IMR-90 (cell line): Measurements from ENCODE around the gene ZNF692. TPM values are rescaled to one million over a fixed set of nuclear protein-coding genes. Genes with fewer than 3 reads are reported as not detected.

Experiments used
- ATAC-seq: fragments of 200-7000 bp; cut with Tn5 transposase; 2 replicates; pipeline ENCODE4 v1.9.1; 2020; ENCODE audit warnings: low read depth, mild to moderate bottlenecking, moderate library complexity
- BruUV-seq: library from RNA; stranded (reverse); fragments of 400-500 nt; replicated peaks from 2 replicates; lab custom pipeline; 2021; lab: Mats Ljungman, UMichigan
- CTCF ChIA-PET: fragments of 300-600 bp; formaldehyde crosslinking; extraction: SDS; loops from one replicate; lab custom pipeline; 2021; ENCODE audit warnings: antibody characterized with exemption; lab: Yijun Ruan, JAX
- POLR2A ChIA-PET: fragments of 300-600 bp; sonication (Branson Sonifier 250); formaldehyde crosslinking; loops from one replicate; lab custom pipeline; 2022; ENCODE audit warnings: antibody characterized with exemption; ENCODE audit not compliant: unreplicated experiment; lab: Charles Lee
- DNase-seq: peaks from one replicate; pipeline ENCODE4 v3.0.0; 2013
- H2AFZ ChIP-seq: replicated peaks from 2 replicates; pipeline ENCODE3; 2013; ENCODE audit warnings: low read length, mild to moderate bottlenecking; ENCODE audit not compliant: poor library complexity
- H2AK5ac ChIP-seq: 2 replicates; pipeline ENCODE4 v1.6.1; 2013; ENCODE audit warnings: low read depth, low read length, inconsistent platforms
- H2AK9ac ChIP-seq: replicated peaks from 2 replicates; pipeline ENCODE3; 2013; ENCODE audit warnings: mild to moderate bottlenecking, low read depth, low read length, moderate library complexity; ENCODE audit not compliant: poor library complexity
- H2BK120ac ChIP-seq: 2 replicates; pipeline ENCODE4 v1.6.1; 2013; ENCODE audit warnings: low read depth, low read length, inconsistent platforms
- H2BK15ac ChIP-seq: 3 replicates; pipeline ENCODE4 v1.6.1; 2013; ENCODE audit warnings: low read depth, low read length, inconsistent platforms
- H2BK20ac ChIP-seq: 2 replicates; pipeline ENCODE4 v1.6.1; 2013; ENCODE audit warnings: low read depth, mild to moderate bottlenecking, inconsistent platforms, low read length, moderate library complexity
- H2BK5ac ChIP-seq: 2 replicates; pipeline ENCODE4 v1.6.1; 2013; ENCODE audit warnings: mild to moderate bottlenecking, low read depth, low read length, inconsistent platforms; ENCODE audit not compliant: poor library complexity, severe bottlenecking
- H3K14ac ChIP-seq: replicated peaks from 2 replicates; pipeline ENCODE4 v1.6.1; 2013; ENCODE audit warnings: low read depth, low read length, inconsistent platforms
- H3K18ac ChIP-seq: 2 replicates; pipeline ENCODE4 v1.6.1; 2013; ENCODE audit warnings: low read depth, low read length, control low read depth
- H3K23ac ChIP-seq: 2 replicates; pipeline ENCODE4 v1.6.1; 2013; ENCODE audit warnings: low read depth, low read length, inconsistent platforms
- H3K27ac ChIP-seq: 2 replicates; pipeline ENCODE4 v1.5.1; 2013; ENCODE audit warnings: mild to moderate bottlenecking, control low read depth, low read length; ENCODE audit not compliant: insufficient read depth
- H3K27me3 ChIP-seq: 2 replicates; pipeline ENCODE4 v1.6.1; 2013; ENCODE audit warnings: low read length; ENCODE audit not compliant: control insufficient read depth, insufficient read depth
- H3K36me3 ChIP-seq: 2 replicates; pipeline ENCODE4 v1.6.1; 2013; ENCODE audit warnings: low read length, mixed read lengths; ENCODE audit not compliant: control insufficient read depth, insufficient read depth
- H3K4ac ChIP-seq: 2 replicates; pipeline ENCODE4 v1.6.1; 2013; ENCODE audit warnings: low read depth, low read length, inconsistent platforms
- H3K4me1 ChIP-seq: 2 replicates; pipeline ENCODE4 v1.6.1; 2013; ENCODE audit warnings: low read length, mixed read lengths; ENCODE audit not compliant: control insufficient read depth, insufficient read depth
- H3K4me2 ChIP-seq: 2 replicates; pipeline ENCODE4 v1.6.1; 2013; ENCODE audit warnings: low read depth, mild to moderate bottlenecking, control low read depth, low read length, moderate library complexity
- H3K4me3 ChIP-seq: 2 replicates; pipeline ENCODE4 v1.5.1; 2013; ENCODE audit warnings: low read depth, mild to moderate bottlenecking, control low read depth, low read length, moderate library complexity; ENCODE audit not compliant: insufficient read depth
- H3K56ac ChIP-seq: 2 replicates; pipeline ENCODE4 v1.6.1; 2013; ENCODE audit warnings: low read length, inconsistent platforms; ENCODE audit not compliant: insufficient read depth; ENCODE audit errors: extremely low read depth
- H3K79me1 ChIP-seq, 2 experiments: 2 replicates each; pipeline ENCODE4 v1.6.1; 2013; ENCODE audit warnings: low read length in 2 of 2, inconsistent platforms in 1 of 2, low read depth in 1 of 2
- H3K9ac ChIP-seq: 2 replicates; pipeline ENCODE4 v1.6.1; 2013; ENCODE audit warnings: low read depth, low read length, control low read depth
- H3K9me1 ChIP-seq: 2 replicates; pipeline ENCODE4 v1.6.1; 2013; ENCODE audit warnings: low read length, inconsistent platforms; ENCODE audit not compliant: insufficient read depth
- H3K9me3 ChIP-seq: 2 replicates; pipeline ENCODE4 v1.6.1; 2013; ENCODE audit warnings: low read length; ENCODE audit not compliant: control insufficient read depth, insufficient read depth
- H4K20me1 ChIP-seq: 2 replicates; pipeline ENCODE4 v1.6.1; 2013; ENCODE audit warnings: low read length, inconsistent platforms; ENCODE audit not compliant: insufficient read depth
- H4K5ac ChIP-seq: 2 replicates; pipeline ENCODE4 v1.6.1; 2013; ENCODE audit warnings: mild to moderate bottlenecking, low read depth, low read length, control low read depth
- H4K8ac ChIP-seq, 2 experiments: 2 replicates each; pipeline ENCODE4 v1.6.1; 2013; ENCODE audit warnings: low read depth in 2 of 2, low read length in 2 of 2, control low read depth in 1 of 2, inconsistent platforms in 1 of 2
- H4K91ac ChIP-seq: 2 replicates; pipeline ENCODE4 v1.6.1; 2013; ENCODE audit warnings: low read depth, low read length, inconsistent platforms; ENCODE audit not compliant: insufficient read depth
- BHLHE40 ChIP-seq: fragments of 150-350 bp; IDR thresholded peaks from 2 replicates; pipeline ENCODE4 v1.6.1; 2016; ENCODE audit warnings: mild to moderate bottlenecking, low read depth, low read length
- CEBPB ChIP-seq: IDR thresholded peaks from 2 replicates; pipeline ENCODE4 v1.6.1; 2012; ENCODE audit warnings: low read depth, low read length, improper control_type of control experiment
- CHD1 ChIP-seq: IDR thresholded peaks from 2 replicates; pipeline ENCODE4 v1.6.1; 2012; ENCODE audit warnings: low read depth, low read length, improper control_type of control experiment
- FOS ChIP-seq: fragments of 150-350 bp; IDR thresholded peaks from 2 replicates; pipeline ENCODE4 v1.6.1; 2016; ENCODE audit warnings: low read depth, low read length
- MAFK ChIP-seq: IDR thresholded peaks from 2 replicates; pipeline ENCODE4 v1.6.1; 2012; ENCODE audit warnings: low read depth, low read length, improper control_type of control experiment
- MAZ ChIP-seq: IDR thresholded peaks from 2 replicates; pipeline ENCODE4 v1.6.1; 2012; ENCODE audit warnings: low read depth, mild to moderate bottlenecking, low read length, improper control_type of control experiment, moderate library complexity, borderline replicate concordance
- MXI1 ChIP-seq: IDR thresholded peaks from 2 replicates; pipeline ENCODE4 v1.6.1; 2012; ENCODE audit warnings: low read depth, mild to moderate bottlenecking, low read length, moderate library complexity, borderline replicate concordance
- NFE2L2 ChIP-seq: fragments of 150-350 bp; IDR thresholded peaks from 2 replicates; pipeline ENCODE4 v1.6.1; 2016; ENCODE audit warnings: low read depth, mild to moderate bottlenecking, low read length
- POLR2A ChIP-seq: IDR thresholded peaks from 2 replicates; pipeline ENCODE4 v1.6.1; 2012; ENCODE audit warnings: mild to moderate bottlenecking, low read depth, low read length
- RAD21 ChIP-seq: IDR thresholded peaks from 2 replicates; pipeline ENCODE4 v1.6.1; 2012; ENCODE audit warnings: low read length, improper control_type of control experiment
- RCOR1 ChIP-seq: IDR thresholded peaks from 2 replicates; pipeline ENCODE4 v1.6.1; 2012; ENCODE audit warnings: mild to moderate bottlenecking, low read length, improper control_type of control experiment; ENCODE audit not compliant: insufficient replicate concordance
- RFX5 ChIP-seq: IDR thresholded peaks from 2 replicates; pipeline ENCODE4 v1.8.0; 2012; ENCODE audit warnings: low read depth, mild to moderate bottlenecking, low read length, moderate library complexity
- SMC3 ChIP-seq: fragments of 150-350 bp; IDR thresholded peaks from 2 replicates; pipeline ENCODE4 v1.6.1; 2016; ENCODE audit warnings: low read depth, mild to moderate bottlenecking, antibody characterized with exemption, low read length, moderate library complexity
- WGBS, 2 experiments: methylation state at CpG; one replicate each; pipeline versions ENCODE4 v1.1.5 to v1.1.7; 2013; ENCODE audit warnings: missing lambda C conversion rate in 2 of 2; ENCODE audit not compliant: insufficient read length in 1 of 2; ENCODE audit errors: extremely low coverage in 2 of 2; 5-methylcytosine and 5-hydroxymethylcytosine counted together
- dilution Hi-C: fragments of 300-500 bp; cut with HindIII; formaldehyde crosslinking; loops from one replicate; pipeline ENCODE4 v1.14.3; 2018; ENCODE audit warnings: low sequenced_read_pairs; ENCODE audit not compliant: unreplicated experiment
- in situ Hi-C: fragments of 300-500 bp; cut with MboI; formaldehyde crosslinking; loops from 3 replicates; pipeline ENCODE4 v1.14.3; 2019; ENCODE audit warnings: low sequenced_read_pairs, inconsistent platforms, mixed read lengths
- intact Hi-C: fragments of 100-400 bp; cut with micrococcal nuclease; formaldehyde crosslinking; loops from 2 replicates; pipeline ENCODE4 v1.10.0; 2022
- polyA plus RNA-seq, 3 experiments: library from polyadenylated mRNA; depleted of rRNA; stranded (reverse); fragments of >200 nt; gene quantifications; 2 replicates each; pipeline ENCODE4 v1.2.3, GENCODE V29; 2012; ENCODE audit warnings: low replicate concordance in 1 of 3
- total RNA-seq: library from RNA; depleted of rRNA; stranded (reverse); fragments of >200 nt; gene quantifications from 2 replicates; pipeline ENCODE4 v1.2.3, GENCODE V29; 2012
- TF ChIP-seq, protein P1 (sequence below): fragments of 150-350 bp; IDR thresholded peaks from 2 replicates; pipeline ENCODE4 v1.6.1; 2016; ENCODE audit warnings: low read depth, mild to moderate bottlenecking, low read length, moderate library complexity, borderline replicate concordance
- TF ChIP-seq, protein P2 (sequence below): conservative IDR thresholded peaks from 2 replicates; pipeline ENCODE4 v1.5.1; 2012; ENCODE audit warnings: mild to moderate bottlenecking, low read depth, low read length, improper control_type of control experiment
- TF ChIP-seq, protein P3 (sequence below): fragments of 150-350 bp; IDR thresholded peaks from 2 replicates; pipeline ENCODE4 v1.6.1; 2017; ENCODE audit warnings: mild to moderate bottlenecking, antibody characterized with exemption, low read length, low read depth

The ZNF692 gene
- total and polyA plus RNA-seq, 2 of the 4 experiments (the other 2 are of a cell fraction), result 7.3 to 50.4 TPM

DNA sequence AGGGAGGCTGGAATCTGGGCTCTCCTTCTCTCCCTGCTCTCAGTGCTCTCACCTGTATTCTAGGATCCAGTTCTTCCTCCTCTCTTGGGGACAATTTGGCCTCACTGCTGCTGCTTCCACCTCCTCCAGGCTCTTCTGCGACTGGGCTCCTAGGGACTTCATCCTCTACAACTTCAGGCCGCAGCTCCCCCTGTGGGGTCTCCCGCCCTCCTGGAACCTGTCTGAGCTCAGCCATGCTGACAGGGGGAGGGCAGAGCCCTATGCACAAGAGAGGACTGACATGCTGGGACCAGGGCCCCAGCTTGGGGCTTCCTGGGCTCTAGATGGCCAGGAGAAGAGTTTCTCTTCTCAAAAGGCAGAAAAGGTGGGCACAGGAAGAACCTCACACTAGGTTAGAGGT is 34.2 kb downstream of the ZNF692 start:
- BruUV-seq, result TSS peak; percentile 74
- Histone ChIP-seq H3K14ac (0 out of 2 replicates have a peak overlapping the region, but pooled peaks have one; percentile 93), H3K18ac (no peak overlapping the region), H2AFZ (no peak overlapping the region), H2AK5ac (peak overlapping the region; percentile 94; the same call in 1 of the 2 replicates), H2BK20ac (no peak overlapping the region), H3K4me2 (peak overlapping the region; percentile 84), H3K56ac (0 out of 2 replicates have a peak overlapping the region, but pooled peaks have one; percentile 90), H3K9me1 (peaks cover 29% of the 10 kb centered on the region), H3K4ac (peak overlapping the region; percentile 96), H3K4me3 (peak overlapping the region; percentile 79; the same call in 1 of the 2 replicates), H4K8ac (peak overlapping the region in 1 of 2 experiments; percentile 37; a peak in 1 of 4 replicates), H3K27me3 (no peaks in the 10 kb centered on the region), H2BK5ac (no peak overlapping the region), H4K20me1 (peaks cover 24% of the 10 kb centered on the region; the same call in 1 of the 2 replicates), H3K23ac (peak overlapping the region; percentile 65; the same call in 1 of the 2 replicates), H4K5ac (no peak overlapping the region), H2BK120ac (peak overlapping the region; percentile 39; the same call in 1 of the 2 replicates), H3K9ac (peak overlapping the region; percentile 94; the same call in 1 of the 2 replicates), H2BK15ac (0 out of 3 replicates have a peak overlapping the region, but pooled peaks have one; percentile 57), H3K27ac (peak overlapping the region; percentile 91), H3K4me1 (peaks cover 24% of the 10 kb centered on the region), H2AK9ac (peak overlapping the region; percentile 100), H3K36me3 (peaks cover 13% of the 10 kb centered on the region), H3K79me1 (peaks cover 26 to 66% of the 10 kb centered on the region in 2 experiments), H4K91ac (peak overlapping the region; percentile 25), H3K9me3 (no peaks in the 10 kb centered on the region)
- dilution Hi-C loops (no loop called here), in situ Hi-C loops (no loop called here), intact Hi-C loops (no loop called here)
- TF ChIP-seq MAZ, result no peak
- TF ChIP-seq SMC3, result no peak
- no peak for TF ChIP-seq CEBPB
- TF ChIP-seq, protein P1, sequence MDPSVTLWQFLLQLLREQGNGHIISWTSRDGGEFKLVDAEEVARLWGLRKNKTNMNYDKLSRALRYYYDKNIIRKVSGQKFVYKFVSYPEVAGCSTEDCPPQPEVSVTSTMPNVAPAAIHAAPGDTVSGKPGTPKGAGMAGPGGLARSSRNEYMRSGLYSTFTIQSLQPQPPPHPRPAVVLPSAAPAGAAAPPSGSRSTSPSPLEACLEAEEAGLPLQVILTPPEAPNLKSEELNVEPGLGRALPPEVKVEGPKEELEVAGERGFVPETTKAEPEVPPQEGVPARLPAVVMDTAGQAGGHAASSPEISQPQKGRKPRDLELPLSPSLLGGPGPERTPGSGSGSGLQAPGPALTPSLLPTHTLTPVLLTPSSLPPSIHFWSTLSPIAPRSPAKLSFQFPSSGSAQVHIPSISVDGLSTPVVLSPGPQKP, result no peak
- TF ChIP-seq RCOR1, result no peak
- no peak for TF ChIP-seq MAFK
- TF ChIP-seq, protein P2, sequence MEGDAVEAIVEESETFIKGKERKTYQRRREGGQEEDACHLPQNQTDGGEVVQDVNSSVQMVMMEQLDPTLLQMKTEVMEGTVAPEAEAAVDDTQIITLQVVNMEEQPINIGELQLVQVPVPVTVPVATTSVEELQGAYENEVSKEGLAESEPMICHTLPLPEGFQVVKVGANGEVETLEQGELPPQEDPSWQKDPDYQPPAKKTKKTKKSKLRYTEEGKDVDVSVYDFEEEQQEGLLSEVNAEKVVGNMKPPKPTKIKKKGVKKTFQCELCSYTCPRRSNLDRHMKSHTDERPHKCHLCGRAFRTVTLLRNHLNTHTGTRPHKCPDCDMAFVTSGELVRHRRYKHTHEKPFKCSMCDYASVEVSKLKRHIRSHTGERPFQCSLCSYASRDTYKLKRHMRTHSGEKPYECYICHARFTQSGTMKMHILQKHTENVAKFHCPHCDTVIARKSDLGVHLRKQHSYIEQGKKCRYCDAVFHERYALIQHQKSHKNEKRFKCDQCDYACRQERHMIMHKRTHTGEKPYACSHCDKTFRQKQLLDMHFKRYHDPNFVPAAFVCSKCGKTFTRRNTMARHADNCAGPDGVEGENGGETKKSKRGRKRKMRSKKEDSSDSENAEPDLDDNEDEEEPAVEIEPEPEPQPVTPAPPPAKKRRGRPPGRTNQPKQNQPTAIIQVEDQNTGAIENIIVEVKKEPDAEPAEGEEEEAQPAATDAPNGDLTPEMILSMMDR, result no peak
- TF ChIP-seq RFX5, result no peak
- TF ChIP-seq, protein P3, sequence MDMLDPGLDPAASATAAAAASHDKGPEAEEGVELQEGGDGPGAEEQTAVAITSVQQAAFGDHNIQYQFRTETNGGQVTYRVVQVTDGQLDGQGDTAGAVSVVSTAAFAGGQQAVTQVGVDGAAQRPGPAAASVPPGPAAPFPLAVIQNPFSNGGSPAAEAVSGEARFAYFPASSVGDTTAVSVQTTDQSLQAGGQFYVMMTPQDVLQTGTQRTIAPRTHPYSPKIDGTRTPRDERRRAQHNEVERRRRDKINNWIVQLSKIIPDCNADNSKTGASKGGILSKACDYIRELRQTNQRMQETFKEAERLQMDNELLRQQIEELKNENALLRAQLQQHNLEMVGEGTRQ, result no peak
- no peak for TF ChIP-seq POLR2A
- TF ChIP-seq BHLHE40, result no peak
- TF ChIP-seq MXI1, result no peak
- no peak for TF ChIP-seq NFE2L2
- no peak for TF ChIP-seq CHD1
- no peak for TF ChIP-seq FOS
- no peak for TF ChIP-seq RAD21
- no peak for DNase-seq
- ChIA-PET CTCF (no interaction called here), POLR2A (no interaction called here)
- WGBS, 2 experiments, result no CpG with 5 or more reads among the region's 3 CpGs
- ATAC-seq, result no peak
